Endodermal cell (in vitro differentiated cells): ENCODE measurements around the gene PDGFC. TPM values are rescaled to one million over a fixed set of nuclear protein-coding genes. Genes with fewer than 3 reads are reported as not detected.

Experiments
- DNase-seq: peaks from one replicate; pipeline ENCODE4 v3.0.0-alpha.2; 2017
- H3K27ac ChIP-seq: 2 replicates; pipeline ENCODE4 v1.5.1; 2013; ENCODE audit warnings: mild to moderate bottlenecking, low read depth, low read length, moderate library complexity
- H3K27me3 ChIP-seq: 2 replicates; pipeline ENCODE4 v1.6.1; 2013; ENCODE audit warnings: mild to moderate bottlenecking, low read length, moderate library complexity; ENCODE audit not compliant: insufficient read depth, control insufficient read depth, poor library complexity, severe bottlenecking
- H3K36me3 ChIP-seq: 2 replicates; pipeline ENCODE4 v1.7.0; 2013; ENCODE audit warnings: mild to moderate bottlenecking, low read length, moderate library complexity; ENCODE audit not compliant: control insufficient read depth, insufficient read depth
- H3K4me1 ChIP-seq: one replicate; pipeline ENCODE4 v1.7.0; 2013; ENCODE audit warnings: low read length; ENCODE audit not compliant: control insufficient read depth, insufficient read depth
- H3K4me3 ChIP-seq: 2 replicates; pipeline ENCODE4 v1.5.1; 2013; ENCODE audit warnings: mild to moderate bottlenecking, low read length, moderate library complexity
- H3K9ac ChIP-seq: 2 replicates; pipeline ENCODE4 v1.6.1; 2013; ENCODE audit warnings: mild to moderate bottlenecking, low read length, moderate library complexity; ENCODE audit not compliant: poor library complexity, severe bottlenecking; ENCODE audit errors: extremely low read depth
- H3K9me3 ChIP-seq: 2 replicates; pipeline ENCODE4 v1.6.1; 2013; ENCODE audit warnings: mild to moderate bottlenecking, low read length, moderate library complexity; ENCODE audit not compliant: control insufficient read depth
- H3K27ac Mint-ChIP-seq: 2 replicates; pipeline ENCODE4 v1.8.0; 2020; ENCODE audit warnings: mixed read lengths
- H3K27me3 Mint-ChIP-seq: 2 replicates; pipeline ENCODE4 v1.8.0; 2021; ENCODE audit warnings: mild to moderate bottlenecking, mixed read lengths; ENCODE audit not compliant: insufficient read depth
- H3K36me3 Mint-ChIP-seq: 2 replicates; pipeline ENCODE4 v1.8.0; 2020; ENCODE audit warnings: low read depth, mixed read lengths
- H3K4me1 Mint-ChIP-seq: 2 replicates; pipeline ENCODE4 v1.8.0; 2020; ENCODE audit warnings: mixed read lengths
- H3K4me3 Mint-ChIP-seq: 2 replicates; pipeline ENCODE4 v1.8.0; 2020; ENCODE audit warnings: mild to moderate bottlenecking, moderate library complexity, mixed read lengths
- H3K9me3 Mint-ChIP-seq: 2 replicates; pipeline ENCODE4 v1.8.0; 2020; ENCODE audit warnings: mild to moderate bottlenecking, mixed read lengths
- CTCF ChIP-seq: fragments of 200-600 bp; sonication (generic); conservative IDR thresholded peaks from 2 replicates; pipeline ENCODE4 v1.5.0; 2021; ENCODE audit warnings: antibody characterized with exemption, mild to moderate bottlenecking
- WGBS, 2 experiments: methylation state at CpG; one replicate each; pipeline versions ENCODE4 v1.1.5 to v1.1.7; 2013; ENCODE audit warnings: missing lambda C conversion rate in 2 of 2, mixed read lengths in 1 of 2; ENCODE audit not compliant: insufficient coverage in 1 of 2, insufficient read length in 1 of 2; 5-methylcytosine and 5-hydroxymethylcytosine counted together
- total RNA-seq, 2 donors: library from RNA; stranded (reverse); fragmentation: NEBNext Ultra II Directional in 1 of 2; extraction: Animal tissue kit (Norgen Biotek cat#: 25700) in 1 of 2; gene quantifications; 2 replicates in 1 of 2; 3 replicates in 1 of 2; pipeline ENCODE4 v1.2.1, GENCODE V29; 2021

Gene PDGFC
- total RNA-seq, 2 donors from 2014 or later, result 5.5 to 6.8 TPM

DNA sequence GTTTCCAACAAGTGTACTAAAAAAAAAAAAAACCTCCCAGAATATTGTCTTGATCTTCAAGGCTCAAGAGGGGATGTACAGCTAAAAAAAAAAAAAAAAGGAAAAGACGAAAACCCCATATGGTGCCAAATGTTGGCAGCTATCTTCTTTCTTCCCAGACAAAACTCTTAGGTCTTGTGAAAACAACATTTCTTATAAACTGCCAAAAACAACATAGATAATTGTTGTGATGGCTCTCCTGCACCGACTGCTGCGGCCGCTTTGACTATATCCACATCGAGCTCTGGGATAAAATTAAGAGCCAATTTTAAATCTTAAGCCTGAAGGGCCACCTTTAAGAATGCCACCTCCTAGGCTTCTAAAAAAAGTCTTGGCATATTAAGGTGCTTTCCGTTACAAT is 23.5 kb downstream of the PDGFC start:
- peaks cover 14% of the 10 kb centered on the region for H3K4me1 Mint-ChIP-seq

GRCh38 chr4:156946516-156947424 is 24.8 kb downstream of the PDGFC start:
- no peaks in the 10 kb centered on the region for H3K27me3 Mint-ChIP-seq
- no peak for TF ChIP-seq CTCF
- Histone ChIP-seq H3K9me3 (no peaks in the 10 kb centered on the region), H3K4me1 (no peaks in the 10 kb centered on the region), H3K36me3 (no peaks in the 10 kb centered on the region), H3K27me3 (no peaks in the 10 kb centered on the region), H3K27ac (no peak overlapping the region), H3K4me3 (no peak overlapping the region), H3K9ac (no peak overlapping the region)
- no peak for DNase-seq
- WGBS, 2 experiments, result 90 to 100% methylated on average over 1 to 5 of the region's 5 CpGs
- H3K9me3 Mint-ChIP-seq, result no peaks in the 10 kb centered on the region
- H3K4me3 Mint-ChIP-seq, result no peak overlapping the region
- peaks cover 19% of the 10 kb centered on the region for H3K4me1 Mint-ChIP-seq
- no peaks in the 10 kb centered on the region for H3K36me3 Mint-ChIP-seq
- no peak overlapping the region for H3K27ac Mint-ChIP-seq

More for the DNA sequence above, 23.5 kb downstream of the PDGFC start:
- Histone ChIP-seq H3K9ac (no peak overlapping the region), H3K9me3 (no peaks in the 10 kb centered on the region), H3K27me3 (no peaks in the 10 kb centered on the region), H3K4me1 (no peaks in the 10 kb centered on the region), H3K4me3 (no peak overlapping the region), H3K27ac (no peak overlapping the region), H3K36me3 (no peaks in the 10 kb centered on the region)
- no peak for DNase-seq
- no peaks in the 10 kb centered on the region for H3K27me3 Mint-ChIP-seq
- H3K4me3 Mint-ChIP-seq, result no peak overlapping the region
- H3K9me3 Mint-ChIP-seq, result no peaks in the 10 kb centered on the region
- no peaks in the 10 kb centered on the region for H3K36me3 Mint-ChIP-seq
- no peak for TF ChIP-seq CTCF
- 86 to 95% methylated on average over 4 to 5 of the region's 6 CpGs for WGBS, 2 experiments
- no peak overlapping the region for H3K27ac Mint-ChIP-seq

GRCh38 chr4:156945532-156945931 is 26.1 kb downstream of the PDGFC start:
- H3K27ac Mint-ChIP-seq, result no peak overlapping the region
- H3K4me3 Mint-ChIP-seq, result no peak overlapping the region

More at GRCh38 chr4:156945532-156945931, 26.1 kb downstream of the PDGFC start:
- Histone ChIP-seq H3K4me3 (no peak overlapping the region), H3K27me3 (no peaks in the 10 kb centered on the region), H3K4me1 (no peaks in the 10 kb centered on the region), H3K27ac (no peak overlapping the region), H3K36me3 (no peaks in the 10 kb centered on the region), H3K9me3 (no peaks in the 10 kb centered on the region), H3K9ac (no peak overlapping the region)
- no peaks in the 10 kb centered on the region for H3K36me3 Mint-ChIP-seq
- no peak for DNase-seq
- H3K27me3 Mint-ChIP-seq, result no peaks in the 10 kb centered on the region
- no peaks in the 10 kb centered on the region for H3K9me3 Mint-ChIP-seq
- 92 to 96% methylated on average over 3 of the region's 3 CpGs for WGBS, 2 experiments
- no peak for TF ChIP-seq CTCF
- peaks cover 20% of the 10 kb centered on the region for H3K4me1 Mint-ChIP-seq
